Renal cortex interstitium (tissue), 11 donors: ENCODE data around the gene SSBP3. TPM values are rescaled to one million over a fixed set of nuclear protein-coding genes. Genes with fewer than 3 reads are reported as not detected.
"Not testable (repeated sequence)": the region's sequence is repeated elsewhere in the genome, so short reads cannot be mapped to it uniquely, and the experiment has no call there.

Experiments used
- DNase-seq, 11 donors: peaks; one replicate each; pipeline ENCODE4 v3.0.0-alpha.2; 2013; ENCODE audit warnings: low read depth in 9 of 11, low spot score in 4 of 11; ENCODE audit errors: extremely low read depth in 1 of 11
- polyA plus RNA-seq, 3 donors: library from polyadenylated mRNA; unstranded; fragments of 120-200 nt; gene quantifications; one replicate each; pipeline ENCODE4 v1.2.1, GENCODE V29; 2013; ENCODE audit not compliant: insufficient read length in 3 of 3

The SSBP3 gene
- polyA plus RNA-seq, 3 donors, result 119 to 124 (median 120) TPM

- DNase-seq, result no peak
Measured at GRCh38 chr1:54249819-54250435, 156.3 kb downstream of the SSBP3 start.

GRCh38 chr1:54248966-54249365, 157.2 kb downstream of the SSBP3 start:
- DNase-seq, result no peak

DNA sequence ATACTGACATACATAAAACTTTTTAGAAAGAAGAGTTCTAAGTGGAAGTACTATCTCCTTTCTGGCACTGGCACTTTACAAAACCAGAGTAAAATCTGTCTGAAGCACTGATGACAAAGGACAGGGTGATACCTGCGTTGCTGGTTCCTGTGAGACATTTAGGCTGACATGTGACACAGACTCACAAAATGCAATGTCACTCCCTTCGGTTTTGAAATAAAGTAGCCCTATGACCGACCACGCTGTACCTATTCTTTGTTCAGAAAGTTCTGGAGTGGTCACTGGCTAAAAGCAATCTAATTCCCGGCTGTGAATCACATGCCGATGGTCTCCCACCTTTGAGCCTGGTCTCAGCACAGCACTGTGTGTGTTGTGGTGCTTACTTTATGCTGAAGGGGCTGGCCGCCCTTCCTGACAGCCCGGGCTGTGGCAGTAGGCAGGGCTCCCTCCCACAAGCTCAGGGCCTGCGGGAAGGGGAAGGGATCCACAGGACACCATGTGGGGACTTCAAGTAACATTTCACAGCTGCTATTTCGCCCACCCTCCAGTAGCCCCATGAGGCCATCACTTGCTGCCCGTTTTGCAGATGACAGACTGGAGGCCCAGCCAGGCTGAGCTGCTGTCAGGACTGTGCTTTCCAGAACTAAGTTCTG, 158.2 kb downstream of the SSBP3 start:
- DNase-seq, result no peak

DNA sequence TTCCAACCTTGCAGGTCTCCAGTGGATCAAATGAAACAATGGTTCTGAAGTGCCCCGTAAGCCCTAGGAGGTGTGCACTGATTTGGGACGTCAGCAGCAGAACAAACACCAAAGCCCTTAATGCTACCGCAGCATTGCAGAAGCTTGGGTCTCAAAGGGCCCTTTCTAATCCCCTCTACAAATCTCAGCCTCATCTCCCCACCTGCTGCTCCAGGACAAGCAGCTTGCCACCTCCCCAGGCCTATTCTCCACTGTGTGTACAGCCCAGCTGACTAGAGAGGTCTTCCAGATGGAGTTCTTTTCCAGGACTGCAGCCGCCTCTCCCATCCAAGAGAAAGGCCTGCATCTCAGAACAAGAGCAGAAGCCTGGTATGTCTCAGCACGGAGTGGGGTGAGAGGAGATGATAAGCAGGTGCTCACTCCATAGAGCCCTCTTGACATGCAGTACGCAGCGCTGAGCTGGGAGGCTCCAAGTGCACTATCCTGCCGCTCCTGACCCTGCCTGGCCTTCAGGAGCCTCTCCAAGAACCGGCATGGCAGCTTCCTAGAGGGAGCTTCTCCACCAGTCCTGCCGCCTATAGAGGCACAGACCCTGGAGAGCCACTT, 160.0 kb downstream of the SSBP3 start:
- DNase-seq, result no peak

- no peak for DNase-seq
Measured at GRCh38 chr1:54245501-54245900, 160.7 kb downstream of the SSBP3 start.

DNA sequence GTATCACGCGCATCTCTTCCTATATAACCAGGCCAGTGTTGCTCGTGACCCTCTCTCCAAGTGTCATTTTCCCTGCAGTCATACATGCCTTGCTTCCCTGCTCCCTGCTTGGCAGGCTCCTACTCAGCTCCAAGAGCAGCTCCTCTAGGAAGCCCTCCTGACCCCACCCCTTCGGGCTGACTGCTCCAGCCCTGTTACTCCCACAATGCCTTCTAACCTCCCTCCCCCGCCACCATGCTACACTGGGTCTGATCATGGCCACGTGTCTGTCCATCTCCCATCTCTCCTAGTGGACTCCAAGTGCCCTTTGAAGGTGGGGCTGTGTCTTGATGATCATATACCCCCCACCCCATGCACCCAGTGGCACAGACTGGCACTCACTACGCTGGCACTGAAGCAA, 161.5 kb downstream of the SSBP3 start:
- DNase-seq, result no peak

- DNase-seq, result no peak
Measured at GRCh38 chr1:54243022-54243421, 163.2 kb downstream of the SSBP3 start.

GRCh38 chr1:54241364-54241763, 164.8 kb downstream of the SSBP3 start:
- no peak for DNase-seq

- DNase-seq, result no peak
Measured at GRCh38 chr1:54240741-54241335, 165.4 kb downstream of the SSBP3 start.

DNA sequence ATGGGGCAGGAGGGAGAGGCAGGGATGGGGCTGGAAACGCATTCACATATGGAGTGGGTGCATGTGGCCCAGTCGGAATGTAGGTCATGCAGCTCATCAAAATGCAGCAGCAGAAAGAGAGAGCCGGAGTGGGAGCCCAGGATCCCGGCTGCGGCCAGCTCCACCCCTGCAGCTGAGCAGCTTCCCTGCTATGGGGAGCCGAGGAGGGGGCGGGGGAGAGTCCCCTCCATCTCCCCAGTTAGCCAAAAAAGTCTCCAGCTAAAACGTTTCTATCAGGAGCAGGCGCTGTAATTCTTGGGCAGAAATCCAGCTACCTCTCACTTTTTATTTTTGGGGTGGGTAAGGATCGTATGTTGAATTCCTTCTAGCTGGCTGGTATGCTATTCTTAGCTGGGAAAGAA, 166.6 kb downstream of the SSBP3 start:
- no peak for DNase-seq

GRCh38 chr1:54239035-54239383, 167.2 kb downstream of the SSBP3 start:
- no peak for DNase-seq

- no peak for DNase-seq
Measured at GRCh38 chr1:54238353-54239034, 167.7 kb downstream of the SSBP3 start.

DNA sequence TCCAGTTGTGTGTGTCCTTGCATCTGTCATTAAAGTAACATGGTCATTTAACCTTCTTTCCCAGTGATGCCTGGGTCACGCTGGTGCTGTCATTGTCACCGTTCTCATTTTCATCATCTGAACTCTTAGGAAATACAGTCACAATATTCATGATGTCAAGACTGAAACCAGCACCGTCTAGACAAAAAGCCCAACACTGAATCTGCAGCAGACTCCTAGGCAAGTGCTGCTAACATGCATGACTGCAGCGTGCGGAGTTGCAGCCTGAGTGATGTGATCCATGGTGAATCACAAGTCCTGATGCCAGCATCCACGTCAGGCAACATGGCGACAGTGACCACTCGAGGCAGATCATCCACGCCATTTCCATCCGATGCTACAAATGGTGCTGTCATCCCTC, 168.6 kb downstream of the SSBP3 start:
- DNase-seq, result no peak

- DNase-seq, result no peak
Measured at GRCh38 chr1:54234284-54234683, 171.9 kb downstream of the SSBP3 start.

- DNase-seq, result not testable (repeated sequence)
Measured at GRCh38 chr1:54233196-54233595, 173.0 kb downstream of the SSBP3 start.

DNA sequence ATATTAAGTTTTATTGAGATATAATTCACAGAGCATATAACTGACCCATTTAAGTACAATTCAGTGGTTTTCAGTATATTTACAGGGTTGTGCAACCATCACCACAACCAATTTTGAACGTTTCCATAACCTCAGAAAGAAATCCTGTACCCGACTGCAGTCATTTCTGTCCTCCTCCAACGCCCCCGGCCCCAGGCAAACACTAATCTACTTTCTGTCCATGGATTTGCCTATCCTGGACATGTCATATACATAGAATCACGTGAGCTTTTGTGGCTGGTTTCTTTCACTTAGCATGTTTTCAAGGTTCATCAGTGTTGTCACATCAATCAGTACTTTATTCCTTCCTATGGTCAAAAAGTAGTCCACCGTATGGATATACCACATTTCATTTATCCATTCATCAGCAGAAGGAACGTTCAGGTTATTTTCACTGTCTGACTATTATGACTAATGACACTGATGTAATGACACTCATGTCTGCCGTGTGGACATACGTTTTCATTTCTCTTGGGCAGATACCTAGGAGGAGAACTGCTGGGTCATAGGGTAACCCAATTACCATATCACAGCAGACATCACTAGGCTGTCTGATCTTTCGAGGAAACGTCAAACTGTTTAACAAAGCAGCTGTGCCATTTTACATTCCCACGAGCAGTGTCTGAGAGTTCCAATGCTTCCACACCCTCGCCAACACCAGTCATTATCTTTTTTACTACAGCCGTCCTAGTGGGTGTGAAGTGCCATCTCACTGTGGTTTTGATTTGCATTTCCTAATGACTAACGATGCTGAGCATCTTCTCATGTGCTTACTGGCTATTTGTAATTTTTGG, 175.5 kb downstream of the SSBP3 start:
- no peak for DNase-seq

DNA sequence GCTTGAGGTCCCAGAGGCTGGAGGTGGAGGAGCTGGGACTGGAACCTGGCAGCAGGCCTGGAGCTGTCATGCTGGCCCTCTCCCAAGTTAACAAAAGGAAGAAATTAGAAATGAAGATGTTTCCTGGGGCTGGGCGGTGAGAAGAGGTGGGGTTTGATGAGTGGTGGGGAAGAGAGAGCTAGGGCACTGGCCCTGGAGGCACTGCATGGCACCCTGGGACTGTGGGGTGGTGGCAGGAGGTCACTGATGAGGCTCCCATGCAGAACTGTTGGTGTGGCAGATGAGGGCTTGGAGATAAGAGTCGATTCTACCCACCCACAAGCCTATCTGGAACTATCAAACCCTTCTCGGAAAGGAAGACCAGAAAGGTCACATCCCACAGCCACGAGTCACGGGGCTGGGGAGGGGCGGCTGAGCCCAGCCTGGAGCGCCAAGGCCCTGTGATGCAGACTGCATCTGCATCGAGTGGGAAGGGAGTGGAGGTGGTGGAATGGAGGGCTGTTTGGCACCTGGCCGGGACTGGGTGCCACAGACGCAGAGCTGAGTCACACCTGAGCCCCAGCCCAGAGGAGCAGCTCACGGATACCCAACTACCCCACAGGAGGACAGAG, 176.8 kb downstream of the SSBP3 start:
- no peak for DNase-seq

GRCh38 chr1:54228638-54229079, 177.5 kb downstream of the SSBP3 start:
- DNase-seq, result no peak
